NCI-H748 treated with DMSO at 0.1 percent for 48 hours (cell line): ENCODE measurements around the gene FBXL4.
A peak's percentile ranks its signal among the peaks of the same experiment; 100 is the strongest.

Experiments used
- DNase-seq: peaks from one replicate; lab custom pipeline; 2025; lab: John Stamatoyannopoulos, UW

Gene FBXL4

DNA sequence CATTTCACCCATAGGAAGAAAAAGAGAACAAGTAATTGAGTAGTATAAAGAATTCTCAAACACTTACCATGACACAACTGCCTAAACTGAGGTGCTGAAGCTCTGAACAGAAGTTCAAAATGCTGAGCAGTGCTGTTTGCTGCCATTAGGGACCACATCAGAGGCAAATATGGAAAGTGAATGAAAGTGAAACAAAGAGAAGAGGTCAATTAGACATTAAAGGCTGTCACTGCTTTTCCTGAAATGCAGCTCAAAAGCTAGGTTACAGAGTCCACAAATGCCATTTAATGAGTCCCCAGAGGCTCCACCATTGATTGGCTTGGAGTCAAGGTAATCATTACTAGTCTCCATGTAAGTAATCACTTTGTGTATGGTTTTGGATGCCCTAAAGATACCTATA is 67.3 kb downstream of the FBXL4 start:
- DNase-seq = no peak

DNA sequence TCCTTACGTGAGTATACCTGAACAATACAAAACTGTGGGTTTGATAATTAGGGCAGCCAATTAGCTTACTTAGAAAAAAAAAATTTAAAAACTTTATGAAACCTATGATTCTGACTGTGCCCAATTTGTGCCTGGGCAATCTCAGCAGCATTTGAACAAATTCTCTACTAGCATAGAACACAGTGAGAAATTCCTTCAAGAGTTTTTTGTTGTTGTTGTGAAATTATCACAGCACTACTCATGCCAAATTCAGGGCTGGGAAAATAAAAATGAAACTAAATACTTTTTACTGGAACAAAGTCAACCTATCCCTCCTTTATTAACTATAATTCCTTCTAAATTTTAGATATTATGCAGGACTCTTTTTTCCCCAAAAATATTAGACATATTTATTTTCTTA is 70.5 kb downstream of the FBXL4 start:
- DNase-seq = no peak

DNA sequence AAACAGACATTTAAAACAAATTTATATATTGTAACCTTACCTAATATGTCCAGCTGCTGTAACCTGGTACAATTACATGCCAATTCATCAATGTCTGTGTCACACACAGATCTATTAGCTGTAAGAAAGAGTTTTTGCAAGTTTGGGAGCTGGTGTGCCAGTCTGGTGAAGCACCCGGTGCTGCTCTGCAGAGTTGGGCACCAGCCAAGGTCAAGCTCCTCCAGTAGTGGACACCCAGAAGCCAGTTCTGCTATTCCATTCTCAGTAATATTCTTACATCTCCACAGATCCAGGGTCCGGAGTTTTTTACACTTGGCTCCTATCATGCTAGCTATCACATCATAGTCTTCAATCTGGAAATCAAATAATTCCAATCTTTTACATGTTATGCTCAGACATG is 72.4 kb downstream of the FBXL4 start:
- no peak for DNase-seq

DNA sequence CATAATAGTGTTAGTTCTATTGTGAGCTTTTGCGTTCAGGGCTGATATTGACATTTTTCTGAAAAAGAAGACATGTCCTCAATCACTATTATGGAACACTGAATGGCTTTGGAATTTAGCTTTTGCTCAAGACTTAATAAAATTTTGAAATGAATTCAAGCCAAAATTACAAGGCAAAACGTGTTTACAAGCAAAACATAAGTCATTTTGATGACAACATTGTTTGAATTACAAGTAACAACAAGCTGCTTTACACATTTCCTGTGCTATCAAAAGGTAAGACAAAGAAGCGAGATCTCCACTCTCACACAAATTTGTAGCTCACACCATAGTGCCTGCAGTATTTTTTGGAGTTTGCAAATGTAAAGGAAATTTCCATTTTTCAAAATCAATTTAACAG is 75.9 kb downstream of the FBXL4 start:
- no peak for DNase-seq

DNA sequence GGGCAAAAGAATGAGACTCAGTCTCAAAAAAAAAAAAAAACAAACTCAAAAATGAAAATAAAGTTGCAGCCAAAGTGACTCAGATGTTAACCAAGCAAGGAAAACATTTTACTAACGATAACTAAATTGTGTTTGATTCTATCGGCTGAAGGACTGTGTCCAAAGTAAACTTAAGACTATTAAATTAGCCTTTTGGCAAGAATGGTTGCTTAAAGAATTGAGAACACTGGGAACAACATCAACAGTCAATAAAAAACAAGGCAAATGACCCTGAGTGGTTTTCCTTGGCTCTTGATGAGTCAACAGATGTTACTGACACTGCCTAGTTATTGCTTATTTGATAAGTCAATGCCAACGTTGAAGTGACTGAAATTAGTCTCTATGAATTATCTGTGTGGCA is 76.7 kb downstream of the FBXL4 start:
- DNase-seq = no peak

DNA sequence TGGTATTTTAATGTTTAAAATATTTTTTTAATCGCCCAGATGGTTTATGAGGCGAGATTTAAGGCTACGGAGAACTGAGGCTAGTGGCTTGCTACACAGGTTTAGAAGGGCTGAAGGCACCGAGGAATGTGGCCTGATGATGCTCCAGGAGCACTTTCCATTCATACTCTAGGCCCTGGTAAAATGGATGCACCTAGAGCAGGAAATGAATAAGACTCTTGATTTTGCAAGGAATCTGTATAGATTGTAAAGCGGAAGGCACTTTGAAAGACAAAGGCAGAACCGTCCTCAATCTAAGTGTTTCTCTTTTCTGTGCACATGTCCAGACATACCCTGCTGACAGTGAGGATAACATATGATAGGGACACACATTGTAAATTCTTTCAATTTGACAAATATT is 83.2 kb downstream of the FBXL4 start:
- no peak for DNase-seq

DNA sequence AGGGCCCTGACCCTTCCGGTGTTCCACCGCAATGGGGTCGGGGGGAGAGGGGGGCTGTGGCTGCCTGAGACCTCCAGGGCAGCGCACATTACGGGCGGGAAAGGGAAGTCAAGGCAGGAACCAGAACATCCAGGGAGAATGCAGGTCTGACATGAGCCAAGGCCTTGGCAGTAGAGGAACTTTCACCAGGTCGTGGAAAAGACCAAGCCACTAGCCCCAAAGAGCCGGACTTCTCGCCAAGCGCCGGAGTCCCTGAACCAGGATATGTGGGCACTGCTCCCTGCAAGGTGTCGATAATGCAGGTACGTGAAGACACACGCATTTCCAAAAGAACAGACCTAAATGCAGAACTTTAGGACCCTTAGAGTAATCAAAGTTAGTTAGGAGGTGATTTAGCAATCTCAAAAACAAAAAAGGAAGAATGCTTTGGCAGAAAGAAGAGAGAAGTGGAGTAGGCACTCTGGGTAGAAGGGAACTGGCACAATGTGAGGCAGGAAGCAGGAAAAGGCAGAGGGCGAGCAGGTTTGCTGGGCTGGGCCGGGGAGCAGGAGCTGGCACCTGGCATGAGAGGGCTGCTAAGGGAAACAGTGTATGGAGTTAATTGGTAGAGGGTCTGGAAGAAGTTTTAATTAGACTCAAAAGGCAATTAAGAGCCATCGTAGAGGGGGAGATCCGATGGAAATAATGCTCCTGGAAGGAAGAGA is 99.1 kb downstream of the FBXL4 start:
- no peak for DNase-seq

DNA sequence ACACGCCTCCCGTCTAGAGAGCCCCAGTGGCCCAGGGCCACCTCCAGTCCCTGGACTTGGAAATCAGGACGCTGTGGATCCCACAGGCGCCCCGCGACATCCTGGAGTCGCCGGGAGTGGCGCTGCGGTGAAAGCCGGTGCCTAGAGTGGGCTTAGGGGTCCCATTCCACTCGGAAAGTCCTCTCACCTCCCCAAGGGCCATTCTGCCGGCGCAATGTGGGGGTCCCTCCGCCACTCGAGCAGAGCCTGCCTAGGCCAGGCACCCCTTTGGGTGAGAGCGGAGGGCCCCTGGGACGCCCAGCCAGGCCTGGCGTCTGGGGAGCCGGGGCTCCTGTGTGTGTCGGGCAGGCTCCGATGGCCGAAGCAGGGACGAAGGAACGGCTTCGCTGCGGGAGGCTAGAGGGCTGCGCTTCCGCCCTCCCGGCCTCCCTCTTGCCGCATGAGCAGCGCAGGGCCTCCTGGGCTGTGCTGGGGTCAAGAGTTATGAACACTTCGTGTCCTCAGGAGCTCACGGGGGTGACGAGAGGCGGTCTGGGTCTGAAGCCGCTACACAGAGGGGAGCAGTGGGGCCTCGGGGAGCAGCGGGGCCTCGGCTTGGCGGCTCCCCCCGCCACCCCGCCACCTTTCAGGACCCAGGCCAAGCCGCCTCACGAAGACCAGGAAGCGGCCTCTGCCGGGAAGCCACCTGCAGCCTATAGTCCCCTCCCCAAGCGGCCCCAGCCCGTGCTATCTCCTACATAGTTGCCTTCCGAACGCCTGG is 99.8 kb downstream of the FBXL4 start:
- no peak for DNase-seq

DNA sequence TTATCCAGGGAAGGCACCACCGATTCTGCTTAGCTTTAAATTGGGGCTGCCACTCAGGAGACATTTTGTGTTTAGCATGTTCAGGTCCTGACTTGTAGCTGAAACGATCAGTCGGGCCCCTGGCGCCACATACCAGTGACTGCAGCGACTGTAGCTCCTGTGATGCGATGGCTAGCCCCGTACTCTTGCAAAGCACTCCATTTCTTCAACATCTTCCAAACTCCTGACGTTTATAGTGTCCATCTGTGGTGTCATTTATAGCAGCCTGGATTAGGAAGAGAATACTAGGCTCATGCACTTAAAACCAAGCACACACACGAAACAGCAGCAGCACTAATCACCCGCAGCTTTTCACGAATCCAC is 100.3 kb downstream of the FBXL4 start:
- DNase-seq = no peak

DNA sequence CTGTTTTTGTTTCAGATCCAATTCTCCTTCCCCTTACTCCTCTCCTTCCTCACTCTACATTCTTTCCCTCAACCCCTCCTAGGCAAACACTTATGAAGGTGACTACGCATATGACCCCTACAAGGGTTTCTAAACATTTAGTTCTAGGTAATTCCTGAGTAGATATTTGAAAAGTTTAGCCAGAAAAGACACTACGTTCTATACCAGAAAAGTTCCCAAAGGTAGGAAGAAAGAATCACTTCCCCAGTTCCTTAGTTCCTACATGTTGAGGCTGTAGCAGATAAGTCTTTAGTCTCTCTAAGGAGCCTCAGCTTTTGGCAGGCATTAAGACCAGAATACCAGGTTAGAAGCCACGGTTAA is 101.7 kb downstream of the FBXL4 start:
- no peak for DNase-seq

DNA sequence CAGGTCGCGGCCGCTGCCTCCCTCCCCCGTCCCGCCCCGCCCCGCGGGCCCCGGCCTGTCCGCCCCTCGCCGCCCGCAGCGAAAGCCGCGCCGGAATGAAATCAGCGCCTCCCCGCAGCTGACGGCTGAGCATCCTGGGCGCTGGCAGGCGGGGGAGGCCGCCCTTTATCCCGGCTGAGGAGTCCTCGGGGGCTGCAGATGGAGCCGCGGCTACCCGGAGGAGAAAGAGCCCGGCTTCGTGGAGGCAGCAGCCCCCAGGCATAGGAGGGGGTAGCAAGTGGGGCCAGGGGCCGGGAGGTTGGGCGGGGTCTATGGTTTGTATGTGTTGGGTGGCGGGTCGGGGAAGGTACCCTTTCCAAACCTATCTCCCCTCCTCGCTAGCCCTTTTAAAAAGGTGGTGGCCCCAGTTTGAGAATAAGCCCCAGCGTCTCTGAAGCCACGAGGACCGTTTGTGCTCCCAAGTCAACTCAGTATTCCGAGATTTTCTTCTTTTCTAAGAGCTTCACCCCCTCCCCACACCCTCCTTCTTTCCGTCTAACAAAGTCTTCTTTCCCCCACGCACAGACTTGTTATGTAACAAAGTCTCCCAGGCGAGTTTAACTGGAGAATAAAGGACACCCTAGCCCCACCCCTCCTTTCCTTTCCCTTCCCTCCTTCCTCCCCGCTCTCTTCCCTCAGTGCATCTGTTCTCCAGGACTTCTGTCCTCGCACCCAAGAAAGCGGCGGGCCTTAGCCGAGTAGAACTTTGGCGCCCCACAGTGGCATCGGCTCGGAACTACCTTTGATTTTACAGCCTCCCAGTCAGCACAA is 102.3 kb downstream of the FBXL4 start:
- DNase-seq = peak; percentile 90

DNA sequence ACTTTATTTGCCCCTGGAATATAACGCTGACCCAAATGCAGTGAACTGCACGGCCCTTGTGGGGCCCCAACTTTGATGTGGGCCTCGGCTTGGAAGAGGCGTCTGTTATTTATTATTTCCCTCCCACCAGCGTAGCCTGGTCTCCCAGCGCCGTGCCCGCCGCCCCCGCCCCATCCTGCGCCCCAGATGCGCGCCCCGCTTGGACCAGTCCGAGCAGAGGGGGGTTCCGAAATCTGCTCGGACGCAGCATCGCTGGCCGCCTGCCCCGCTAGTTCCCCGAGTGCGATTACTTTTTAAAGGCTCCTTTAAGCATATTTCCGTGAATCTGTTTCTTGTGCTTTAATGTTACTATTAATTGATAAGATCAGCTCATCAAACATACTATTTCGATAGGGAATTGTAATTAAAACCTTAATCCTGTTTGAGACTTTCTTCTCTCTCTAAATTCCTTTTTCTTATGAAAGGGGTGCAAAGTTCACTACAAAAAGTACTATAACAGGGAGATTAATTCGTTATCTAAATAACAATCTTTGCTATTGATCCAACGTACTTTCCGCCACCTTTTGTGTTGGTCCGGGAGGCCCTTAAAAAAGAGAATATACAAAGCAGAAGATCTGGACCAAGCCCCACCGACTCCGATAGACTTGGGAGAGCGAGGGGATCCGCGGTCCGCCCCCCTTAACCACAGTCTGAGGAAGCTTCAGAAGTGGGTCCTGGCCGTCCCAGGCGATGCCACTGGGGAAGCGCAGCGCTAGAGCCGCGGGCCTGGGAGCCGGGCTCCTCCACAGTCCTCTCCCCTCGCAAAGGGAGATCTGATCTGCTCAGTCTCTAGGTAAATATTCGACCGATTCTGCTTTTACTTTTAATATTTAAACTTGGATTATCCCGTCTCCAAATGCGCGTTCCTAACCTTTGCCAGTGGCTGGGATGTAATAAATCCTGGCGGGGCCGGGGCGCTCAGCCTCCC is 103.2 kb downstream of the FBXL4 start:
- peak; percentile 62 for DNase-seq

DNA sequence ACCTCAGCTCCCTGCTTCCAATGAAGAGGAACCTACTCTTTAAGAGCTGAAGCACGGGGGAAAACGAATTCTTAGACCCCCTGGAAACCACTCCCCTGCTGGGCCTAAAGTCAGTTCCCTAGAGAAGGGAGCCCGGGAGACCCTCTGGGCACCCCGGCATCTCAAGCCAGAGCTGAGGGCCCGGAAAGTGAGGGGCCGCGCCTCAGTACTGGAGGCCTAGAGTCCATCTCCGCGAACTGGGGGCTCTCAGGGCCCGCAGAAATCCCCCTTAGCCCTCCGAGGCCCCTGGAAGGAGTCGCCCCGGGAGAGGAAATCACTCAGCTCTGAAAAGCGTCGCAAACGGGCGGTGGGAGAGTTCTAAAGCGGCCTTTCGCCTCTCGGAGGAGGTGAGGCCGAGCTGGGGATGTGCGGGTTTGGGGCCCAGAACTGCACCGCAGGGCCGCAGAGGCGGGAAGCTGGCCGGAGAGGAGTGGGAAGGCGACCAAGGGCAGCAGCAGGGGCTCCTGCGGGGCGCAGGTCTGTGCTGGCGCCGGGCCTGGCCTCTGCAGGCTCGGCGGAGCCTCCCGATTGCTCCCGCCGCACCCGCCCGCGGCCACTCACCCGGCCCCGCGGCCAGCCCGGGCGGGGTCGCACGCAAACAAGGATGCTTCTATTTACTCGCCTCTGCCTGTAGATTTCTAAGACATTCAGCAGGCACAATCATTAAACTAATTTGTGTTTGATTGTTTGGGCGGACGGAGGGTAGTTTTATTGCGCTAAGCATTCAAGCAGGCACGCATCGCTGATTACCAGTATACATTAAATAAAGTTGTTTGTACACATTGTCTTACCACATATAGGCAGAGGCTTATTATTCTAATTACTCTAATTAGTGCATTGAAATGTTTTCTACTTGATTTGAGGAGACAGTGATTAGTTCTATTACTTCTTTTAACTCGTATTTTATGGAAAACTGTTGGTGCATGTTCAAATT is 104.2 kb downstream of the FBXL4 start:
- peak; percentile 90 for DNase-seq

DNA sequence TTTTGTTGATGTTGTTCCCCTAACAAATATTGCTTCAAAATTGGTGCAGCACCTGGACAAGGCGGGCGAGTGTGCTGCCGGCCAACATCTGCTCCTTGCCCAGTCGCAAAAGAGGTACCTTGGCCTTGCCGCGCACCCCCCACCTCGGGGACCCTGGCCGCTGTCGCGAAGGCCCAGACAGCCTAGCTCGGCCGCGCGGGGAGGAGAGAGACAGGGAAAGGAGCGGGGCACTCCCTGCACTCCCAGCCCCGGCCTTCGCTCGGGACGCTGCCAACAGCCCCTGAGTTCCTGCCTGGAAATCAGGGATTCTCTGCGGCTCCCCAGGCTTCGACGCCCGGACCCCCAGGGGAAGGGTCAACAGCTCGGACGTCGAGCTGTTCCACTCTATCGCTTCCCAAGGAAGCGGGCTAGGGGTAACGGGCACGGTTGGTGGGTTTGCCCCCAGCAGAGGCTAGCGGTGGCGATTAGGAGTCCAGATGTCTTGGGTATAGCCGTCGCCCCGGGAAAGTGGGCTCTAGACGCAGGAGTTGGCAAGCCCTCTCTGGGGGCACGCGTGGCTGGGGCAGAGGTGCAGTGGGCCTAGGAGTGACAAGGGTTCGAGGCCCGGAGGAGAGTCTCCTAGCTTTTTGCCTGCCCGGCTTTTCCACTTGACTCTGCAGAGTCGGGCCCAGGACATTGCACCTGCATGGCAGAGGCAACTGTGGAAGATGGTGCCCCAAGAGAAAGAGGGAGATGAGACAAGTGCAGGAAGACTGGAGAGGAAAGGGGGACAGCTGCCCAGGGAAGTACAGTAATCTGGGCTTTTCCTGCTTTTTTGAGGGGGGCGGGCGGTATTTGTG is 105.2 kb downstream of the FBXL4 start:
- no peak for DNase-seq

DNA sequence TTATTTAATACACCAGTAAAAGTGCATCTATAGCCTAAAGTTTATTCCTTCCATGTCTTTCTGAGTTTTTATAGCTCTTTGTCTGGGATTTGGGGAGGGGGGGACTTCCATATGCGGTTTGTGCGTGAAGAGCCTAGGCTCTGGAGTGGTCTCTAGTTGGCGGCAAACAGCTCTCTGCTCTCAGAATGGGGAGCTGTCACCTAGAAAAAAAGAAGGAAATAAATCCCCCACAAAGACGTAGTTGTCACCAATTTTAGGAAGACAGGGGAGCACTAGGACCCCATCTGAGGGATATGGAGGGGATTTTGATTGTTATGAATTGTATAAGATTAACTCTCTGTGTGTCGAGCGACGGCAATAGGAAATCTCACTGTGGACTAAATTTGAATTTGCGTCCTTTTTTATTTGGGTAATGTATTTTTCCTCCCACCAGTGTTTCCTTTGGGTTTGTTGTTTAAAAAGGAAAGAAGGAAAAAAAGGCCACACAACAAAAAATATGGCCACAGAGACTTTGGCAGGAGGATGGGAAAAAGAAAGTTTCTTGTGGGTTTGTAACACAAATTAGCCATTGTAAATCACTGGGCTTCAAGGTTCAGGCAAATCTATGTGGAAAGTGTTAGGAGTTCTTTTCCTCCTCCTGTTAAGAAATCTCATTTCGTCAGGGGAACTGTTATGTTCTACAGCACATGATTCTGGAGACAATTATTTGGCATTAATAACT is 106.0 kb downstream of the FBXL4 start:
- no peak for DNase-seq

DNA sequence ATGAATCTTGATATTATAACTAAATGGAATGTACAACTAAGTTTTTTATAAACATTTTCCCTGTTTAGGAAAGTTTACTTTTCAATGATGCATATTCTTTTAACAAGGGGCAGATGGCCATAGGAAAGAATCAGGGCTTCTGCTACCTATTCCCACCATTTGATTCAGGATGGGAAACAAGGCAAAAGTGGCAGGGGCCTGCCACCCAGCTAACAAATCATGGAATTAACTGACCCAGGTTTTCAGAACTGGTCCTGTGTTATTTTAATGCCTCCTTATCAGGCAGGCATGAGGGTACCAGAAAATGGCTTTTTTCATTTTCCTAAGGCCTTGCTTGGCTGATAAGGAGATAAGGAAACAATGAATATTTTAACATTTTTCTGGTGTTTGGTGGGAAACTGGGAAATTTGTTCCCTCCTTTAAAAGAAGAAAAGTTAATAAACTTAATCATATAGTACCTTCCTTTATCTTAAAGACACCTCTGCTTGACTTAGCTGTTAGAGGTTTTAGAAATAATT is 106.7 kb downstream of the FBXL4 start:
- peak; percentile 19 for DNase-seq

DNA sequence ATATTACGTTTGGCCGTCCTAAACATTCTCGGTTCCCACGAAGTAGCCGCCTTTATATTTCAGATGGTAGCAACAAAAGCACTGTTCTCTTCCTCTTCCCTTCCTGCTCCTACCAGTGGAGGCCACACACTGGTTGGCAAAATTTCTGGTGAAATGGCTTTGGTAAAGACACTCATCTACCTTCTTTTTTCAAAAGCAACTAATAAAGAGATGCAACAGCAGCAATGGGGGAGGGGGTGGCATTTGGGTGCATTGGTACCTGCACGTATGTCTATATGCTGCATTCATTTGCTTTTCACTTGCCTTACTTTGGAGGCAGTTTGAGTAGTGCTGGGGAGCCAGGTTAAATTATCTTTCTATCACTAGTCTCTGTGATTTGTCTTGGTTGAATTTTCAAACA is 107.4 kb downstream of the FBXL4 start:
- DNase-seq = no peak

DNA sequence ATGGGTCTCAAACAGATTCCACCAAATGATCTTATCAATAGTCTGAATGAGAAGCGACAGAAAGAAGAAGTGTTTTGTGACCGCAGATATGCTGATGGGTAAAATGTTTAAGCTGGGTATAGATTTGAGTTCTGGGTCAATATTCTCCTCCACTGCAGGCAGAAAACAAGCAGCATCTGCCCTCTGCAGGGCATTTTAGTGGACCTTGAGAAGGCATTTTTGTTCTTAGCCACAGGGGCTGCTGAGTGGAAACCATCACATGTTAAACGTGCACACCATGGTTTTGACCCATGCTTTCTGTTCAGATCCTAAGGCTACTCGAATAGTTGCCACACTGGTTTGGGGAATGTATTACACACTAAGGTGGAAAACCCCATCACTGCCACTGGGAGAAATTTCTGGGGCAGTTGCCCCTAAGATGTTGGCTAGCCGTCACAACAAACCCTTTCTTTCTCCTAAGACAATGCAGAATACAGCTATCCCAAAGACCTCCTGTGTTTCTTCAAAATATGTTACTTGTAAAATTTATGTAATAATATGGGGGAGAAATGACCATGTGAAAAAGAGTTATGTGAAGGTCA is 107.9 kb downstream of the FBXL4 start:
- peak; percentile 47 for DNase-seq

DNA sequence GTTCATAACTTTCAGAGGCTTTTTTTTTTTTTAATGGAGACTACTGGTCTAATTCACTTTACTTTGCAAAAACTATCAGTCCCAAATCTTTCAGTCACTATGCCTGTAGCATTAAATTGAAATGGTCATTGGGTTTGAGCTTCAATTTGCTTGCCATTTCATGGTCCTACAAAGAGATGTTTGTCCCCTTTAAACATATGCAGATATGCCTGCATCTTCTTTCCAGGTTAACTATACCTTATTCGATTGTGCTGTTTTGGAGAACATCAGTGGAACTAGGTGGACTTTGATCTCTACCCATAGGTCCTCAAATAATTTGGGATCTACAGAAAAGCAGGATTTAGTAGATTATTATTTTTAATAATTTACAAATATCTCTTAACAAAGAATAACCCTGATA is 108.8 kb downstream of the FBXL4 start:
- DNase-seq = no peak
